ENCODE results near the gene LRP3.
A peak's percentile ranks its signal among the peaks of the same experiment; 100 is the strongest.
"Not testable (repeated sequence)": the region's sequence is repeated elsewhere in the genome, so short reads cannot be mapped to it uniquely, and the experiment has no call there.

The LRP3 gene

GRCh38 chr19:33193865-33194362, at the start of gene LRP3:
Gene LRP3 (plus strand): TSS chr19:33194330. CDS start chr19:33194786, 456 bp downstream.
- peak; percentile 27 for DNase-seq

- no peak for DNase-seq
Measured at GRCh38 chr19:33146209-33146608, 47.9 kb upstream of the LRP3 start.

- no peak for DNase-seq
Measured at GRCh38 chr19:33147538-33147937, 46.6 kb upstream of the LRP3 start.

GRCh38 chr19:33150852-33151518, 43.1 kb upstream of the LRP3 start:
- DNase-seq = no peak

GRCh38 chr19:33152176-33152575, 42.0 kb upstream of the LRP3 start:
- DNase-seq = no peak

GRCh38 chr19:33152625-33153024, 41.5 kb upstream of the LRP3 start:
- not testable (repeated sequence) for DNase-seq

GRCh38 chr19:33154313-33154712, 39.8 kb upstream of the LRP3 start:
- DNase-seq = not testable (repeated sequence)

GRCh38 chr19:33156334-33156733, 37.8 kb upstream of the LRP3 start:
- no peak for DNase-seq

- no peak for DNase-seq
Measured at GRCh38 chr19:33157906-33158305, 36.2 kb upstream of the LRP3 start.

GRCh38 chr19:33158365-33158764, 35.8 kb upstream of the LRP3 start:
- DNase-seq = no peak

GRCh38 chr19:33159149-33159548, 35.0 kb upstream of the LRP3 start:
- DNase-seq = no peak

- DNase-seq = no peak
Measured at GRCh38 chr19:33159893-33160292, 34.2 kb upstream of the LRP3 start.

- no peak for DNase-seq
Measured at GRCh38 chr19:33161201-33161600, 32.9 kb upstream of the LRP3 start.

GRCh38 chr19:33163481-33163880, 30.6 kb upstream of the LRP3 start:
- no peak for DNase-seq

- not testable (repeated sequence) for DNase-seq
Measured at GRCh38 chr19:33166037-33166436, 28.1 kb upstream of the LRP3 start.

- DNase-seq = no peak
Measured at GRCh38 chr19:33167438-33167837, 26.7 kb upstream of the LRP3 start.

- DNase-seq = no peak
Measured at GRCh38 chr19:33168528-33168927, 25.6 kb upstream of the LRP3 start.

GRCh38 chr19:33171222-33171795, 22.8 kb upstream of the LRP3 start:
- DNase-seq = no peak

GRCh38 chr19:33171916-33172359, 22.2 kb upstream of the LRP3 start:
- DNase-seq = no peak

GRCh38 chr19:33174186-33174585, 19.9 kb upstream of the LRP3 start:
- no peak for DNase-seq

- DNase-seq = no peak
Measured at GRCh38 chr19:33175156-33175782, 18.9 kb upstream of the LRP3 start.

GRCh38 chr19:33175886-33176669, 18.1 kb upstream of the LRP3 start:
- no peak for DNase-seq

- DNase-seq = peak; percentile 97
Measured at GRCh38 chr19:33176670-33177416, 17.3 kb upstream of the LRP3 start.
